Parathyroid adenoma (tissue), 2 donors: ENCODE data around the gene NR2C2.

Experiments used
- H2AFZ ChIP-seq: fragments of 300-600 bp; sonication (generic); one replicate; pipeline ENCODE4 v1.7.0; 2017; ENCODE audit warnings: antibody characterized with exemption, mild to moderate bottlenecking
- H3K27ac ChIP-seq: fragments of 300-600 bp; sonication (generic); one replicate; pipeline ENCODE4 v1.7.0; 2017
- H3K27me3 ChIP-seq: fragments of 300-600 bp; sonication (generic); one replicate; pipeline ENCODE4 v1.7.0; 2017; ENCODE audit warnings: low read length; ENCODE audit not compliant: control insufficient read depth, insufficient read depth
- H3K36me3 ChIP-seq: fragments of 300-600 bp; sonication (generic); one replicate; pipeline ENCODE4 v1.7.0; 2017; ENCODE audit warnings: low read length; ENCODE audit not compliant: control insufficient read depth, insufficient read depth
- H3K4me1 ChIP-seq: fragments of 300-600 bp; sonication (generic); one replicate; pipeline ENCODE4 v1.7.0; 2017; ENCODE audit warnings: control low read depth
- H3K4me2 ChIP-seq: fragments of 300-600 bp; sonication (generic); one replicate; pipeline ENCODE4 v1.7.0; 2017; ENCODE audit warnings: low read length
- H3K4me3 ChIP-seq: fragments of 300-600 bp; sonication (generic); one replicate; pipeline ENCODE4 v1.7.0; 2017; ENCODE audit warnings: low read depth, low read length
- H3K79me2 ChIP-seq: fragments of 300-600 bp; sonication (generic); one replicate; pipeline ENCODE4 v1.7.0; 2017; ENCODE audit warnings: control low read depth
- H3K9ac ChIP-seq: fragments of 300-600 bp; sonication (generic); one replicate; pipeline ENCODE4 v1.7.0; 2017; ENCODE audit warnings: mild to moderate bottlenecking
- H3K9me3 ChIP-seq: fragments of 300-600 bp; sonication (generic); one replicate; pipeline ENCODE4 v1.7.0; 2017; ENCODE audit warnings: low read length; ENCODE audit not compliant: control insufficient read depth
- CTCF ChIP-seq: fragments of 300-600 bp; sonication (generic); IDR thresholded peaks from one replicate; pipeline ENCODE4 v1.7.0; 2017; ENCODE audit warnings: antibody characterized with exemption, mild to moderate bottlenecking
- donor health status: primary hyperparathyroidism.

The NR2C2 gene

GRCh38 chr3:14909250-14909649 lies 38.1 kb upstream of the NR2C2 start:
- H3K36me3 ChIP-seq, result no peaks in the 10 kb centered on the region
- H3K4me1 ChIP-seq, result no peaks in the 10 kb centered on the region
- TF ChIP-seq CTCF, result no peak
- H3K4me2 ChIP-seq, result no peak overlapping the region
- H3K4me3 ChIP-seq, result no peak overlapping the region
- H3K79me2 ChIP-seq, result no peaks in the 10 kb centered on the region
- no peak overlapping the region for H2AFZ ChIP-seq
- no peak overlapping the region for H3K27ac ChIP-seq
- H3K9ac ChIP-seq, result no peak overlapping the region
- H3K9me3 ChIP-seq, result no peaks in the 10 kb centered on the region
- H3K27me3 ChIP-seq, result no peaks in the 10 kb centered on the region

- Histone ChIP-seq H2AFZ (no peak overlapping the region), H3K27ac (no peak overlapping the region), H3K79me2 (no peaks in the 10 kb centered on the region), H3K27me3 (no peaks in the 10 kb centered on the region), H3K4me3 (no peak overlapping the region), H3K9ac (no peak overlapping the region), H3K36me3 (no peaks in the 10 kb centered on the region), H3K4me1 (no peaks in the 10 kb centered on the region), H3K4me2 (no peak overlapping the region), H3K9me3 (no peaks in the 10 kb centered on the region)
- no peak for TF ChIP-seq CTCF
These were observed 35.7 kb upstream of the NR2C2 start for GRCh38 chr3:14911651-14912050.

GRCh38 chr3:14913071-14913925 lies 34.1 kb upstream of the NR2C2 start:
- Histone ChIP-seq H3K9ac (no peak overlapping the region), H3K27me3 (no peaks in the 10 kb centered on the region), H3K27ac (no peak overlapping the region), H3K9me3 (no peaks in the 10 kb centered on the region), H3K79me2 (no peaks in the 10 kb centered on the region), H3K4me1 (no peaks in the 10 kb centered on the region), H3K36me3 (no peaks in the 10 kb centered on the region), H3K4me2 (no peak overlapping the region), H2AFZ (no peak overlapping the region), H3K4me3 (no peak overlapping the region)
- TF ChIP-seq CTCF, result no peak

GRCh38 chr3:14913926-14914778 lies 33.2 kb upstream of the NR2C2 start:
- Histone ChIP-seq H3K4me3 (no peak overlapping the region), H3K27ac (no peak overlapping the region), H3K4me2 (no peak overlapping the region), H3K36me3 (no peaks in the 10 kb centered on the region), H3K9ac (no peak overlapping the region), H2AFZ (no peak overlapping the region), H3K4me1 (no peaks in the 10 kb centered on the region), H3K27me3 (no peaks in the 10 kb centered on the region), H3K79me2 (no peaks in the 10 kb centered on the region), H3K9me3 (no peaks in the 10 kb centered on the region)
- no peak for TF ChIP-seq CTCF
